AG10803 (cell line): ENCODE data around the gene SPACA6.
"Not testable (repeated sequence)": the region's sequence is repeated elsewhere in the genome, so short reads cannot be mapped to it uniquely, and the experiment has no call there.

Experiments
- DNase-seq: peaks from one replicate; pipeline ENCODE4 v3.0.0; 2010; ENCODE audit warnings: low read depth
- H3K4me3 ChIP-seq: 2 replicates; pipeline ENCODE4 v1.5.1; 2011; ENCODE audit warnings: mild to moderate bottlenecking, low read length, control low read depth
- TF ChIP-seq, protein P1 (sequence below): conservative IDR thresholded peaks from 2 replicates; pipeline ENCODE4 v1.5.1; 2011; ENCODE audit warnings: mild to moderate bottlenecking, low read length, control low read depth, inconsistent platforms

Gene SPACA6

DNA sequence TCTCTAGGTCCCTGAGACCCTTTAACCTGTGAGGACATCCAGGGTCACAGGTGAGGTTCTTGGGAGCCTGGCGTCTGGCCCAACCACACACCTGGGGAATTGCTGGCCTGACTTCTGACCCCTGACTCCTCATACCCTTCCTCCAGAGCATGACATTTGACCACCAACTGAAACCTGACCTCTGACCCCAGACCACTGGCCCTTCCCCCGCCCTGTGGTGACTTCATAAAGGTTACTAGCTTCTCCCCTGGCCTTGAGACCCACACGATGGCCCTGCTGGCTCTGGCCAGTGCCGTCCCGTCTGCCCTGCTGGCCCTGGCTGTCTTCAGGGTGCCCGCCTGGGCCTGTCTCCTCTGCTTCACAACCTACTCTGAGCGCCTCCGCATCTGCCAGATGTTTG lies at the start of gene SPACA6:
Gene SPACA6, plus strand, starts transcription at position 71 of the 400 bp plus-strand sequence. Its CDS starts 197 bp downstream, at position 268.
- H3K4me3 ChIP-seq, result peak within 1 kb of the TSS; percentile 98
- no peak for DNase-seq
- TF ChIP-seq, protein P1, sequence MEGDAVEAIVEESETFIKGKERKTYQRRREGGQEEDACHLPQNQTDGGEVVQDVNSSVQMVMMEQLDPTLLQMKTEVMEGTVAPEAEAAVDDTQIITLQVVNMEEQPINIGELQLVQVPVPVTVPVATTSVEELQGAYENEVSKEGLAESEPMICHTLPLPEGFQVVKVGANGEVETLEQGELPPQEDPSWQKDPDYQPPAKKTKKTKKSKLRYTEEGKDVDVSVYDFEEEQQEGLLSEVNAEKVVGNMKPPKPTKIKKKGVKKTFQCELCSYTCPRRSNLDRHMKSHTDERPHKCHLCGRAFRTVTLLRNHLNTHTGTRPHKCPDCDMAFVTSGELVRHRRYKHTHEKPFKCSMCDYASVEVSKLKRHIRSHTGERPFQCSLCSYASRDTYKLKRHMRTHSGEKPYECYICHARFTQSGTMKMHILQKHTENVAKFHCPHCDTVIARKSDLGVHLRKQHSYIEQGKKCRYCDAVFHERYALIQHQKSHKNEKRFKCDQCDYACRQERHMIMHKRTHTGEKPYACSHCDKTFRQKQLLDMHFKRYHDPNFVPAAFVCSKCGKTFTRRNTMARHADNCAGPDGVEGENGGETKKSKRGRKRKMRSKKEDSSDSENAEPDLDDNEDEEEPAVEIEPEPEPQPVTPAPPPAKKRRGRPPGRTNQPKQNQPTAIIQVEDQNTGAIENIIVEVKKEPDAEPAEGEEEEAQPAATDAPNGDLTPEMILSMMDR, result no peak

GRCh38 chr19:51644636-51645271 lies 48.4 kb upstream of the SPACA6 start:
- no peak for DNase-seq
- H3K4me3 ChIP-seq, result no peak overlapping the region
- TF ChIP-seq, protein P1, result no peak

DNA sequence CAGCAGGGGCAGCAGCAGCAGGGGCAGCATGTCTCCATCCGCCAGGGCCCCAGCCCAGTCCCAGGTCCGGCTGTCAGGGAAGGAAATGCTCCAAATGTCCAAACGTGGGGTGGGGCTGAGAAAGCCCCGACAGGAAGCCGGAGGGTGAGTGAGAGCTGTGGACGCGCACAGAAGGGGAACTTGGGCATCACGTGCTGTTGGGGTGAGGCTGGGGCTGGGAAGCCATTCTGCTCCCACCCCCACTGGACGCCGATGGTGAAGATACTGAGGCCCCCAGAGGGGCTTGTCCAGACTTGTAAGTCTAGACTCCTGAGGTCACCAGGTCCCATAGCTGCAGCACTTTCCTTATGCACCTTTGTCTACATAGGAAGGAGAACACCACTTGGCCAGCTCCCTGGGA lies 46.4 kb upstream of the SPACA6 start, which contains the start of gene SIGLEC14:
Gene SIGLEC14, minus strand, starts transcription at position 96 of the 400 bp plus-strand sequence. Its CDS starts 66 bp downstream, at position 30.
- DNase-seq, H3K4me3 ChIP-seq: not testable (repeated sequence)

DNA sequence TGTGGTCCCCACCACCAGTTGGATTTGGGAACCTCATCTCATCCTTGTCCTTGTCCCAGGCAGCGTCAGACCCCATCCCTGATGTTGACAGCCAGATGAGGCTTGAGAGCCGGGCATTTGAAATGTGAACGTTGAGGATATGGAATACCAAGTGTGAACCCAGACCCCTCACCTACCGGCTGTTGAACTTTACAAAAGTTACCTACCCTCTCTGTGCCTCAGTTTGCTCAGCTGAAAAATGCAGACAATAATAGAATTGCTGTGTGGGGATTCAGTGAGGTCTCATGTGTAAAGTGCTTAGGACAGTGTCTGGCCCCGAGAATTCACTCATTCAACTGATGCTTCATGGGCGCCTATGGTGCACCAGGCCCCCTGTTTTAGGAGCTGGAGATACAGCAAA lies 45.8 kb upstream of the SPACA6 start:
- TF ChIP-seq, protein P1, result no peak
- no peak overlapping the region for H3K4me3 ChIP-seq
- no peak for DNase-seq

- TF ChIP-seq, protein P1, result no peak
- DNase-seq, result no peak
- H3K4me3 ChIP-seq, result no peak overlapping the region
These were observed 41.8 kb upstream of the SPACA6 start for GRCh38 chr19:51651216-51651846.

- DNase-seq, result no peak
- TF ChIP-seq, protein P1, result no peak
- H3K4me3 ChIP-seq, result no peak overlapping the region
These were observed 40.9 kb upstream of the SPACA6 start for GRCh38 chr19:51652266-51652665.

GRCh38 chr19:51653162-51653561 lies 40.0 kb upstream of the SPACA6 start:
- TF ChIP-seq, protein P1, result no peak
- H3K4me3 ChIP-seq, result no peak overlapping the region
- no peak for DNase-seq
